Measurements from ENCODE around the gene GRIN3A. TPM values are rescaled to one million over a fixed set of nuclear protein-coding genes. Genes with fewer than 3 reads are reported as not detected.
A peak's percentile ranks its signal among the peaks of the same experiment; 100 is the strongest.

Gene GRIN3A
- total RNA-seq, 1 experiment from 2014 or later: 0.02 TPM

GRCh38 chr9:101652601-101653175 lies 85.8 kb downstream of the GRIN3A start (continued):
- TF ChIP-seq STAT6 (CRISPR knock-in tag; conservative IDR thresholded peaks at IDR 0.05; ENCODE audit: low read depth): no peak
- TF ChIP-seq, protein P1, sequence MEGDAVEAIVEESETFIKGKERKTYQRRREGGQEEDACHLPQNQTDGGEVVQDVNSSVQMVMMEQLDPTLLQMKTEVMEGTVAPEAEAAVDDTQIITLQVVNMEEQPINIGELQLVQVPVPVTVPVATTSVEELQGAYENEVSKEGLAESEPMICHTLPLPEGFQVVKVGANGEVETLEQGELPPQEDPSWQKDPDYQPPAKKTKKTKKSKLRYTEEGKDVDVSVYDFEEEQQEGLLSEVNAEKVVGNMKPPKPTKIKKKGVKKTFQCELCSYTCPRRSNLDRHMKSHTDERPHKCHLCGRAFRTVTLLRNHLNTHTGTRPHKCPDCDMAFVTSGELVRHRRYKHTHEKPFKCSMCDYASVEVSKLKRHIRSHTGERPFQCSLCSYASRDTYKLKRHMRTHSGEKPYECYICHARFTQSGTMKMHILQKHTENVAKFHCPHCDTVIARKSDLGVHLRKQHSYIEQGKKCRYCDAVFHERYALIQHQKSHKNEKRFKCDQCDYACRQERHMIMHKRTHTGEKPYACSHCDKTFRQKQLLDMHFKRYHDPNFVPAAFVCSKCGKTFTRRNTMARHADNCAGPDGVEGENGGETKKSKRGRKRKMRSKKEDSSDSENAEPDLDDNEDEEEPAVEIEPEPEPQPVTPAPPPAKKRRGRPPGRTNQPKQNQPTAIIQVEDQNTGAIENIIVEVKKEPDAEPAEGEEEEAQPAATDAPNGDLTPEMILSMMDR (IDR thresholded peaks at IDR 0.05): no peak
- TF ChIP-seq, protein P2, sequence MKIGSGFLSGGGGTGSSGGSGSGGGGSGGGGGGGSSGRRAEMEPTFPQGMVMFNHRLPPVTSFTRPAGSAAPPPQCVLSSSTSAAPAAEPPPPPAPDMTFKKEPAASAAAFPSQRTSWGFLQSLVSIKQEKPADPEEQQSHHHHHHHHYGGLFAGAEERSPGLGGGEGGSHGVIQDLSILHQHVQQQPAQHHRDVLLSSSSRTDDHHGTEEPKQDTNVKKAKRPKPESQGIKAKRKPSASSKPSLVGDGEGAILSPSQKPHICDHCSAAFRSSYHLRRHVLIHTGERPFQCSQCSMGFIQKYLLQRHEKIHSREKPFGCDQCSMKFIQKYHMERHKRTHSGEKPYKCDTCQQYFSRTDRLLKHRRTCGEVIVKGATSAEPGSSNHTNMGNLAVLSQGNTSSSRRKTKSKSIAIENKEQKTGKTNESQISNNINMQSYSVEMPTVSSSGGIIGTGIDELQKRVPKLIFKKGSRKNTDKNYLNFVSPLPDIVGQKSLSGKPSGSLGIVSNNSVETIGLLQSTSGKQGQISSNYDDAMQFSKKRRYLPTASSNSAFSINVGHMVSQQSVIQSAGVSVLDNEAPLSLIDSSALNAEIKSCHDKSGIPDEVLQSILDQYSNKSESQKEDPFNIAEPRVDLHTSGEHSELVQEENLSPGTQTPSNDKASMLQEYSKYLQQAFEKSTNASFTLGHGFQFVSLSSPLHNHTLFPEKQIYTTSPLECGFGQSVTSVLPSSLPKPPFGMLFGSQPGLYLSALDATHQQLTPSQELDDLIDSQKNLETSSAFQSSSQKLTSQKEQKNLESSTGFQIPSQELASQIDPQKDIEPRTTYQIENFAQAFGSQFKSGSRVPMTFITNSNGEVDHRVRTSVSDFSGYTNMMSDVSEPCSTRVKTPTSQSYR (CRISPR knock-in tag; IDR thresholded peaks at IDR 0.05): no peak
- TF ChIP-seq ZNF423 (CRISPR knock-in tag; IDR thresholded peaks at IDR 0.05): no peak
- no peak for TF ChIP-seq ZNF416 (CRISPR knock-in tag; IDR thresholded peaks at IDR 0.05)
- TF ChIP-seq OVOL2 (CRISPR knock-in tag; IDR thresholded peaks at IDR 0.05; ENCODE audit: borderline replicate concordance): no peak
- no peak for TF ChIP-seq JAZF1 (CRISPR knock-in tag; IDR thresholded peaks at IDR 0.05)
- no peak for TF ChIP-seq MYBL2 (CRISPR knock-in tag; IDR thresholded peaks at IDR 0.05)
- no peak for TF ChIP-seq JUN (CRISPR knock-in tag; IDR thresholded peaks at IDR 0.05)

- H3K4me1 Mint-ChIP-seq: no peaks in the 10 kb centered on the region
- H3K27ac Mint-ChIP-seq: no peak overlapping the region
- H3K36me3 Mint-ChIP-seq: no peaks in the 10 kb centered on the region
- H3K27me3 Mint-ChIP-seq (ENCODE audit: low read depth): no peaks in the 10 kb centered on the region
- peaks cover 2% of the 10 kb centered on the region for H3K9me3 Mint-ChIP-seq
- CTCF ChIA-PET: no interaction called here
- POLR2A ChIA-PET: no interaction called here
- DNase-seq (ENCODE audit: low spot score) (no peak), ATAC-seq (peak; percentile 65; the same call in 1 of the 2 replicates)
- H3K4me3 Mint-ChIP-seq: no peak overlapping the region
- no peak for TF ChIP-seq FOXJ3 (CRISPR knock-in tag; IDR thresholded peaks at IDR 0.05; ENCODE audit: borderline replicate concordance)
- no peak for TF ChIP-seq TP53 (CRISPR knock-in tag; IDR thresholded peaks at IDR 0.05)
- TF ChIP-seq IRF1 (CRISPR knock-in tag; IDR thresholded peaks at IDR 0.05): no peak
- no peak for TF ChIP-seq ZNF512 (CRISPR knock-in tag; IDR thresholded peaks at IDR 0.05; ENCODE audit: borderline replicate concordance)
- TF ChIP-seq ZBTB43 (CRISPR knock-in tag; IDR thresholded peaks at IDR 0.05): no peak
- TF ChIP-seq TEAD4 (CRISPR knock-in tag; IDR thresholded peaks at IDR 0.05): no peak
- no peak for TF ChIP-seq NFE2L1 (CRISPR knock-in tag; IDR thresholded peaks at IDR 0.05)
- no peak for TF ChIP-seq CREB1 (CRISPR knock-in tag; IDR thresholded peaks at IDR 0.05)
- no peak for TF ChIP-seq ARID4B (CRISPR knock-in tag; IDR thresholded peaks at IDR 0.05; ENCODE audit: borderline replicate concordance)
- TF ChIP-seq, protein P2 (CRISPR knock-in tag; IDR thresholded peaks at IDR 0.05): no peak
Measured at GRCh38 chr9:101650142-101650541, 88.3 kb downstream of the GRIN3A start.
